ENCODE data around the gene MTSS2.
A peak's percentile ranks its signal among the peaks of the same experiment; 100 is the strongest.

MTSS2 gene, protein sequence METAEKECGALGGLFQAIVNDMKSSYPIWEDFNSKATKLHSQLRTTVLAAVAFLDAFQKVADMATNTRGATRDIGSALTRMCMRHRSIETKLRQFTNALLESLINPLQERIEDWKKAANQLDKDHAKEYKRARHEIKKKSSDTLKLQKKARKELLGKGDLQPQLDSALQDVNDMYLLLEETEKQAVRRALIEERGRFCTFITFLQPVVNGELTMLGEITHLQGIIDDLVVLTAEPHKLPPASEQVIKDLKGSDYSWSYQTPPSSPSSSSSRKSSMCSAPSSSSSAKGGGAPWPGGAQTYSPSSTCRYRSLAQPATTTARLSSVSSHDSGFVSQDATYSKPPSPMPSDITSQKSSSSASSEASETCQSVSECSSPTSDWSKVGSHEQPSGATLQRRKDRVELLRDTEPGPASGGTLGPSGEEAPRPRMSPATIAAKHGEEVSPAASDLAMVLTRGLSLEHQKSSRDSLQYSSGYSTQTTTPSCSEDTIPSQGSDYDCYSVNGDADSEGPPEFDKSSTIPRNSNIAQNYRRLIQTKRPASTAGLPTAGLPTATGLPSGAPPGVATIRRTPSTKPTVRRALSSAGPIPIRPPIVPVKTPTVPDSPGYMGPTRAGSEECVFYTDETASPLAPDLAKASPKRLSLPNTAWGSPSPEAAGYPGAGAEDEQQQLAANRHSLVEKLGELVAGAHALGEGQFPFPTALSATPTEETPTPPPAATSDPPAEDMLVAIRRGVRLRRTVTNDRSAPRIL

DNA sequence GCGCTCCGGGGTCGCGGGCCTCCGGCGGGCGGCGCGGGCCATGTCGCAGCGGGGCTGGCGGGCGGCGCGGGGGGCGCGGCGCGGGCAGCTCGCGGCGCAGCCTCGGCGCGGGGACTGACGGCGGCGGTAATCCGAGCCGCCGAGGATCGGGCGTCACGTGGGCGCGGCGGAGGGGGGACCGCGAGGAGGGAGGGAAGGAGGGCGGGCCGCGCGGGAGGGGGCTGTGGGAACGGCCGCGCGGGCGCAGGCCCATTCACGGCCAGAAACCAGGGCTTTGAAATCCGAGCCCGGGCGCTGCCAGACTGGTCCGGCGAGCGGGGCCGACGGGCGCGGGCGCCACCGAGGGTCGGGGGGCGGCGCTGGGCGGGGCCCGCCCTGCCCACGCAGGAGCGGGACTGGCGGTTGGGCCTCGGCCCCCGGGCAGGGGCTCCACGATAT is at the start of gene MTSS2:
Gene MTSS2, minus strand, starts transcription at position 116 of the 438 bp plus-strand sequence. CDS start 262 bp downstream, outside the sequence.
- peak in 1 of 2 donors; percentile 15 for DNase-seq (ENCODE audit: low read depth in 2 of 2)

DNA sequence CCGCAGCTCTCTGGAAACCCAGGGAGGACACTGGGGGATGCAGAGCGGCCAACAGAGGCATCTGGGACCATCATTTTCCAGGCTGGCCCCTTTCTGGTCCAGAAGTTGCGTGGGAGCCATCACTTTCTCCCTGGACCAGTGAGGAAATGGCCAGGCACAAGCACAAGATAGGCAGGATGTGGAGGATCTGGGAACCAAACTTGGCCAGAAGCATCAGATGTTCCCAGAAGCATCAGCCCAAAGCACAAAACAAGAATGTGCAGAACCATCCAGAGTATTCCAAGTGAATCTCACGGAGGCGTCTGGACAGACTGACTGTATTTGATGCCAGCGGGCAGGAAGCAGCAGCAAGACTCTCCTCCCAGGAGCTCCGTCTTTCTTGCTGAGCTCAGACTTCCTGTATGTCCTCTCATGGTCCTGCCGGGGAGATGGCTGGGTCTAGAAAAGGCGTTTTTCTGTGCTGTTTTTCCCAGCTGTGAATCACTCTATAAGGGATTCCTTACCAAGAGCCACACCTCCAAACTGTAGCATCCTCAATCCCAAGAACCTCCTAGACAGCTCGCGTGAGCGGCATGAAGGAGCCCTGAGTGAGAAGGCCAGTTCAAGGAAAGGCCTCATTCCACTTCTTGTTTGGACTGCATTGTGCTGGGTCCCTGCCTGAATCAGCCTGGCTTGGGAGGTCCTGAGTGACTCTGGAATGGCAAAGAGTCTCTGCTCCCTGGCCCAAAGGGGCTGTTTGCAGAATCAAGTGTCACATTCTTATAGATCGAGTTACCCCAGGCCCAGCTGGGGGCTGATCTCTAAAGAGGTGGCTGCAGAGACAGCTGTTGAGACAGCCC is 49.5 kb upstream of the MTSS2 start:
- no peak for DNase-seq (ENCODE audit: low read depth in 2 of 2)

DNA sequence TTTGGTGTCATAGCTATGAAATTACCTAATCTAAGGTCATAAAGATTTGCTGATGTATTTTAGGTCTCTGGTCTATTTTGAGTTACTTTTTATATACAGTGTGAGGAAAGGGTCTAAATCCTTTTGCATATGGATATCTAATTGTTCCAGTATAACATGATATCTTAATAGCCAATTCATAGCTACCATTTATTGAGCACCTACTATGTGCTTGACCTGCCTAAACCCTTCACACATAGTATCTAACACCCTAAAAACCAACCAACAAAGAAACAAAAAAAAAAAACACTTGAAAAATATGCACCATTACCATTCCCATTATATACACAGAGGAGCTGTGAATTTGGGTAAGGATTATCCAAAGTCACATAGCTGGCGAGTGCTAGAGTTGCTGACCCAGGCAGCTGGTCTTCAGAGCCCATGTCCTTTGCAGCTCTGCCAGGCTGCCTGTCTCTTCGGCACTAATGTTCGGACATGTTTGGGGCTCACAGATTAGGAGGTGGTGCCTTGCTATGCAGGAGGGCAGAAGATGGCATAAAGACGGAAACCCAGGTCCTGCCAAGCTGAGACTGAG is 48.8 kb upstream of the MTSS2 start:
- no peak for DNase-seq (ENCODE audit: low read depth in 2 of 2)

DNA sequence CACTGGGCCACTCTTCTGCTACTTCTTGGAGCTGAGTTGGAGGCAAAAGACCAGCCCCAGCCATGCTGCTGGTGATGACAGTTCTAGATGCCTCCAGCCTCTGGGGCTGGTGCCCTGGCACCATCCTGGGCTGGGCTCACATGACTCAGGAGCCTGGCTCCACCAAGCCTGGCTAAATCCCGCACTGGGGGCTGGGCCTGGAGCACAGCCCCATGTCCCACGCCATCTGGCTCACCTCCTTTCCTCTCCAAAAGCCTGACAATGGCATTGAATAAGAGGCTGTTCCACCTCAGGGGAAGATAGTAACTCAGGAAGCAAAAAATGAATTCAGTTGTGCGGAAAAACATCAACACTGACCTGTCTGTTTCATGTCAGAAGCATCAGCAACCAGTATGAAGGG is 45.1 kb upstream of the MTSS2 start:
- DNase-seq (ENCODE audit: low read depth in 2 of 2) = no peak

DNA sequence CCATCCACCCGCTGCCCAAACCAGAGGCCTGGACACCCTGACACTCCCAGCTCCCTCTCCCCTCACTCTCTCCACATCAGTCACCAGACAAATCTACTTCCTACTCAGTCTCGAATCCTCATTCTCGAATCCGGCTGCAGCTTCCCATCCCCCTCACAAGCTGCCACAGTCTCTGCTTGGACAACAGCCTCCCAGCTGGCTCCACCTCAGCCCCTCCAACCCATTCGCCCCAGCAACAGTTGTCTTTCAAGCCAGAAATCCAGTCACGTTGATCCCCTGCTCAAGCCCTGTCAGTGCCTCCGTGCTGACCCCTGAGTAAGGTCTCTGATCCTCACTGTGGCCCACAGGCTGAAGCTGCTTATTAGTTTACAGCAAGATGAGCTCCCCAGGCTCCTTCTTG is 44.2 kb upstream of the MTSS2 start:
- no peak for DNase-seq (ENCODE audit: low read depth in 2 of 2)

DNA sequence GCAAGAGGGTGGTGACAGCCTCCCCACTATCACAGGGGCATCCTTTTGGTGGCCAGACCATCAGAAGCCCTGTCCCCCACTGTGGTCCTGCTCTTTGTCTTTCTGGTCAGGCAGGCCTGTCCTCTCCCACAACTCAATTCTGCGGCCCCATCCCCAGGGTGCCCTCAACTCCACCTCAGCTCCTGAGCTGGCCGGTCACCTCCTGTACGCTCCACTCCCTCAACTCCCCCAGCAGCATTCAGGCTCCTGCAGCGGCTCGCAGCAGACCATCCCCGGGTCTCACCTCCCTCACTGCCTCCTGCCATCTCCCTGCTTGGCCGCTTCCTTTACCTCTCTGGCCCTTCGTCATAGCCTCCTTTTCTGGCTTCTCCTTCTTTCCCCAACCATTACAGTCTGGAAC is 43.4 kb upstream of the MTSS2 start:
- no peak for DNase-seq (ENCODE audit: low read depth in 2 of 2)

DNA sequence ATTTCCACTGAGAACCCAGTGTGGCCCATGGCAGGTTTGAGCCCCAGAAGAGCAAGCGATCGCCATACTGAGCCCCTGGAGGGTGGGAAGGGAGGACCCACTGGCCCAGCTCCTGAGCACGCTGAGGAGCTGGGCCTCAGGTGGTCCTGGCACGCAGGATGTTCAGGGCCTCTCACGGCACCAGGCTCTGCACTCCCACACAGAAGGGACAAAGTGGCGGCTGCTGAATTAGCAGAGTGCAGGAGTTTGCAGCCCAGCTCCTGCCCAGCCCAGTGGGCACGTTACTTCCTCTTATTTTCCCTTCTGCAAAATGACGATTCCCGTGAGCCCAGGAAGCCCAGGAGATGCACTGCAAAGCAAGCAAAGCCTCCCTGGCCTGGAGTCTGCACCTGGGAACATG is 42.3 kb upstream of the MTSS2 start:
- DNase-seq (ENCODE audit: low read depth in 2 of 2) = no peak

DNA sequence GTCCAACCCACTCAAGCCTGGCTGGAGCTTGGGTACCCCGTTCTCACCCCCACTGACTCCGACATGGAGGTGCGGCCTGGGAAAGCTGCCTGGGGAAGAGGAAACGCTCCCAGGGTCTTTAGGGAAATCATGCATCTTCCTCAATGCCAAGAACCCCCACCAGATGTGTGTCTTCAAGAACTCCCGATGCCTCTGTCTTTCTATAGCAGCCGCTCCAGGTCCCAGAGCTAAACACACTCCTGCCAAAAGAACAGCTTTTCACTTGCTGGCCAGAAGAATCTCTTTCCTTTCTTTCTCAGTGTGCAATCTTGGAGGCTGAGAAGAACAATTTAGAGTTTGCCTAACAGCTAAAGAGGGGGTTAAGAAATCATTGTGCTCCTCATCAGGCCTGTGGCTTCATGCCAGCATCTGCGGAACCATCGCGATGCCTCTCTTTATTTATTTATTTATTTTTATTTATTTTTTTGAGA is 41.1 kb upstream of the MTSS2 start:
- DNase-seq (ENCODE audit: low read depth in 2 of 2) = no peak

DNA sequence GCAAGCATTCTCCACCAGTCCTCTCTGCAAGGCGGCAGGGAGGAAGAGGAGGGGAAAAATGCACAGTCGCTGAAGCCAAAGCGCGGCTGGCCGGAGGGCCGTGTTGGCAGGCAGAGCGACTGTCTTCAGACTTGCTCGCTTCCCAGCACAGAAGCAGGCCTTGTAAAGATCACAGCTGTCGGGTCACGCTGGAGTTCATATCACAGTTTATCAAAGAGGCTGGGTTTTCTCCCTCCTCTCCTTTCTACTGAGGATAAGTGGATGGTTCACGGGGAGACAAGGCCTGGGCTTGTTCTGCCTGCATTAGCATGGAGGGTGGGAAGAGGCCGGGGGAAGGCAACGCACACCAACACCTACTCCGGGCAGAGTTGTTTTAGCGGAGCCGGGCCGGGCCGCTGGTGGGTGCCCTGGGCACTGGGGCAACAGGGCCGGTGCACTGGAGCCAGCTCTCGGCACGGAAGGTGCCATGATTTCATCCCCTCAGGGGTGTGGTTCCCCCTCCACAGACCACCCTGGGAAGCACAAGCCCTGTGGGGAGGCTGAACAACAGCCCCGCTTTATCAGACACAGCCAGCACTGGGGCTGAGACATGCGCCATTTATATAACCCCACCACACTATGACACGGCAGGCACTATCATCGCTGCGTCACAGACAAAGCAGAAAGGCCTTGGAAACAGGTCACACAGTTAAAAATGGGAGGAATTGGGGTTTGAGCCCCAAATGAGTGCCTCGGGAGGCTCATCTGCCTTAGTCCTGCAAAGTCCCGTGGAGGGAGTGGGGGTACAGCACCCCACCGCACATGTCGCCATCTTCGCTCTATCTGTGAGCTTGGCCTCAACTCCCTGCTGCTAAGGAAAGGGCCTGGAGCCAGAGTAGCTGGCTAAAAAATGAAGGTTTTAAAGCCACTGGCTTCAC is 40.3 kb upstream of the MTSS2 start:
- DNase-seq (ENCODE audit: low read depth in 2 of 2) = no peak

DNA sequence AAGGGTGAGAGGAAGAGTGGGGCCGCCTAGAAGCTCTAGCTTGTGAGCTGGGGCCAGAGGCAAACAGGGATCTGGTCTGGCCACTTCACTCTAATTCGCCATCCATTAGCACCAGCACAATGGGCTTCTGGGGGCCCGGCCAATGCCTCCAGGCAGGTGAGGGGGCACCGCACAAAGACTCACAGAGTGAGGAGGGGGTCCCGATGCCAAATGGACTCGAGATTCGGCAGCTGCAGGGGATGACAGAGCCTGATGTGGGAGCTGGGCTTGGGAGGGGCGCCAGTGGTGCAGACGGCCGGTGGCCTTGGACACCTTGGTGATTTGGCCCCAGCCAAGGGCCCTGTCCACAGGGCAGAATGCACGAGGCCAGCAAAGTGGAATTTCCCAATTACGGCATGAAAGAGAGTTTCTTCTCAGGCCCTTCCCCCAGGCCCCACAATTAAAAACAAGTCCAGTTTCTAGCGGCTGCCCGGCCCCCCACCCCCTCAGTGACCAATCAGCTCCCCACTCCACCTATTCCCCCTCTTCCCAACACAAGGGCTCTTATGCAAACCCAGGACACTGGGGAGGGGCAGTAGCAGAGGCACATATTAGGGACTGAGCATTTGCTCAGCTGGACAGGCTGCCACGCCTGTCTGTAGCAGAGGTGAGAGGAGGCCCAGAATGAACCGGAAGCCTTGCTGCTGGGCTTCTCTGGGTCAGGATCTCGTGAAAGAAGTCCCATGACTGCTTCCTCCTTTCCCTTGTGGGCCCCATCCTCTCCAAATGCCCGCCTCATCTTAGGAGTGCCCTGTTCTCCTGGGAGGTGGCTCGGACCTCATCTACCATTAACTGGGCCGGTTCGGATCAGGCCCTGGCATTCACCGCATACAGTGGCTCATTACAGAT is 39.4 kb upstream of the MTSS2 start:
- no peak for DNase-seq (ENCODE audit: low read depth in 2 of 2)

DNA sequence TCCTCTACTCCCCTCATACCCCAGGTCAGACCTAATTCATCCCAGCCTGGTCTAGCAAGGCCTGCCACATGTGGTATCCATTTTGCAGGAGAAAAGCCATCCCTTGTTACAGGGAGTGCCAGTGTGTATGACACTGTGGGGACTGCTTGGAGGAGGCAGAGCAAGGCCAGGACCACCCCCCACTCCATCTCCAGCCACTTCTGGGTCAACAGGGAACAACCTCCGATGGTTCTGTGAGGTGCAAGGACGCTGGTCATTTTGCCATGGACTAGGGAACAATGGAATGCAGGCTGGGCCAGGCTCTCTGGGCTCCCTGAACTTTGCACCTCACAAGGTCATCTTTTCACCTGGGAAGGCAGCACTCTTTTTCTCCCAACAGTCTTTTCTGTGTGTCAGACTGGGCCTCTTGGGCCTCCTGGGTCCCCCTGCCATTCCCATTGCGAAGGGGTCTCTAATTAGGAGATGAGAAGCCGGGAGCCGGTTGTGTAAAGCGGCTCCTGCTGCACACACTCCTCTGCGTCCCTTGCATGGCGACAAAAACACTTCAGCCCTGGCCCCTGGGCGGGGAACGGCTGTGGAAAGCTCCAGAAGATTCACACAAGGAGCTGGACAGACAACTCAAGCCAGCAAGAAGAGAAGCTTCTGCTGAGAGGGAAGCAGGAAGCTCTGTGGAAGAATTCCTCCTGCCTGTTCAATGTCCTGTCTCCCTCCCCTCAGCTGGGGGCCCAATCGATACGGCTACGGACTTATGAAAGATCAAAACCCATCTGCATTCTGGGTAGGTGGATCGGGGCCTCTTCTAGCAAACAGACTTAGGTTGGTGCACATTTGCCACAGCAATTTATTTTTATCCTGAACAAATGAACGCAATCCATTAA is 38.5 kb upstream of the MTSS2 start:
- no peak for DNase-seq (ENCODE audit: low read depth in 2 of 2)

DNA sequence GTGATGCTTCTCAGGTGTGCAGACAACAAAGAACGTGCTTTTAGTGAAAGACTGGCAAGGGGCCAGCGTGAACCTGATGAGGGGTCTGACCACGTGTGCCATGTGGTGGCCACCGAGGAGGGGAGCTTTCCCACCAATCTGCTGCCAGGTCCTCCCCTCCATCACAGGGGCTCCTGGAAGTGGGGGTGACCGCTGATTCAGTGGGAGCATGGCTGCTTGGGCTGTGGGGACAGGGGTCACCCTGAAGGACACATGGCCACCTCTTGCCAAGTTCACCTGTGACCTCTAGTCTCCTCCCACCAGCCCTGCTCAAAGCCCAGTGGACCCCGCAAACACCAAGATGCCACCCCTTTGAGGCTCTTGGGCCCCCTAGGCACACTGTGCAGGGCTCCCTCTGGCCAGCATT is 37.9 kb upstream of the MTSS2 start:
- DNase-seq (ENCODE audit: low read depth in 2 of 2) = no peak

DNA sequence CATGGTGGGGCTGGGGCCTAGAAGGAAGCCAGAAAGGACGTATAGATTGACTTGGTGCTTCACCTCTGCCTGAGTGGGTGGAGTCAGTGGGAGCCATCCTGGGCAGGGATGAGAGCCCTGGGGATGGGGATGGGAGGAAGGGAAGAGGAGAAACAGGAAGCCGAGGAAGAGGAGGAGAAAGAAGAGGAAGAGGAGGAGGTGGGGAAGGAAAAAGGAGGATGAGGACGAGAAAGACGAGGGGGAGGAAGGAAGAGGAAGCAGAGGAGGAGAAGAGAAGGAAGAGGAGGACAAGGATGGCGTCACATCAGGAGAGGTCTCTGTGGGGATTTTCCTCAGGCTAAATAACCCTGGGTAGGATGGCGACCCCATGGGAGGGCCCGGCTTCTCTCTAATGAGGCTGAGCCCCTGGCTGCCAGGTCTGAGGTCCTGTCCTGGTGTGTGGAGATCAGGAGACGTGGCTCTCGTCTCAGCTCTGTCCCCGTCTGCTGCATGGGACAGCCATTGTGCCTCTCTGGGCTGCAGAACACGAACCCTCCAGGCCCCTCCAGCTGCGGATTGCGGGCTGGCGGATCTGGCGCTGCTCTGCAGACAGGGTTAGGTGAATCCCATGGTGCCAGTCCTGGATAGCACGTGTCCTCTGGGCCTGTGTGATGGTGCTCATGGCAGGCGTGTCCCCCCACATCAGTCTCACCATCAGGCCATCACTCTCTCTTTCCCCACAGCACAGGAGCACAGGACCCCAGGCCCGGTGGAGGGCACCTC is 35.5 kb upstream of the MTSS2 start:
- DNase-seq (ENCODE audit: low read depth in 2 of 2) = no peak

DNA sequence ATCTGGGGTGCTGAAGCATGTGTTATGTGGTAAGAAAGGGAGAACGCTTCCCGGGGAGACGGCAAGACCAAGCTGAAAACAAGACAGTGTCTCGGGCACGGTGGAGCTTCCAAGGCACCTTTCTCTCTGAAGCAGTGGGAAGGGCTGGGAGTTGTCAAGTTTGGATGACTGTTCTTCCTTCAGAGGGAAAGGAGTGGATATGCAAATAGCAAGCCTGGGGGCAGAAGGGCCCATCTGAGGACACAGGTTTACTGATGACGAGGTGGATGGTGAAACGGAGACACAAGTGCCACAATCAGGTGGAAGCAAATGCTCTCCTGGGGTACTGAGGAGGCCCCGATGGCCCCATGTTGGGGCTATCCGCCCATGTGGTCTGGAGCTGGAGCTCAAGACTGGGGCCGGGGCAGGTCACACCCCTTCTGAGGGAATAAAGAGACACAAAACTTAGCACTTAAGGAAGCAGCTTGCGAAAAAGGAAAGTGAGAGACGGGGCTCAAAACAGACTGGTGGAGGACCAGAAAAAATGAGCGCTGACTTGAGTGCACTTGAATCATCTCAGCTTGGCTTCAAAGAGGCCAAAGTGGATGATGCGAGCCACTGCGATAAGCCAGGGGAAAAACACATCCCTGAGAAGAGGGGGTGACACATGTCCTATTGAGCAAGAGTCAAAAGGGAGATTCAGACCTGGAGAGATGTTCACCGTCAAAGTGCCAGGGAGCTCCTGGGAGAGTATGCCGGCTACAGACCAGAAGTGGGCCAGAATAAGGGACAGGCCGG is 34.8 kb upstream of the MTSS2 start:
- DNase-seq (ENCODE audit: low read depth in 2 of 2) = no peak

DNA sequence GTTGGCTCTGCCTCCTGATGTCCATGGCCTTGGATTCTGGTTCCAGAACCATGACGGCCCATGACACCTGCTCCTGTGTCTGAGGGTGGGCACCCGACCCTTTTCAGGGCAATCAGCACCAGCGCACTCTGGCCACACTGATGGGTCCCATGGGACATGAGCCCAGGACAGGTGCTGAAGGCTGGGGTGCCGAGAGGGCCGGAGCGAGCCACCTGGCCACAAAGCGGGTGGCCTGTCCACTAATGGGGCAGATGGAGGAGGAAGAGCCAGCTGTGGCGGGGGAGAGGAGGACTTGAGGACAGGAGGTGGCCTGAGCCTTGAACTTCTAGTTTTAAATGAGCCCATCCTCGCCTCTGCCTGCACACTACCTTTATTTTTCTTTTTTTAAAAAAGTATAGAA is 31.2 kb upstream of the MTSS2 start:
- DNase-seq (ENCODE audit: low read depth in 2 of 2) = no peak

DNA sequence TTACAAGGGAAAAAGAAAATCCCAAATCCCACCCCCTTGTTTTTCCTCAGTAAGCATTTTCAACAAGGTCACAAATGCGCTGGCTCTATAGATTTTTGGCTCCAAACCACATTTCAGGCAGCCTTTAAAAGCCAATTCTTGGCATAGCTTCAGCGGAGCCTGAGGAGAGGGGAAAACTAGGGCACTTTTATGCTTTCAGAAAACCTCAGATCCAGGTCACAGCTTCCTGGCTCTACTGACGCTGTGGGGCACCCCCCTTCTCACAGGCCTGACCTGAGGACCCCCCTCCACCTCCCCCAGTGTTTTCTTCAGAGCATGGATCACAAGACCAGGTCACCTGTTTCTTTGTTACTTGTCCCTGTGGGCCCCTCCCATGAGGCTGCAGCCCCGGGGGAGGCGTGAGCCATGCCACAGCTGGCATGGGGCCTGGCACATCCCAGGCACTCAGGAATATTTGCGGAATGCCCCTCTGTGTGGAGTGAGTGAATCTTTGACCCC is 30.1 kb upstream of the MTSS2 start:
- no peak for DNase-seq (ENCODE audit: low read depth in 2 of 2)

All from stimulated activated CD8-positive, alpha-beta memory T cell treated with anti-CD3 and anti-CD28 coated beads, Interleukin-2, amount 100 ng/mL, for 48 hours (primary cell).